Mesenchymal stem cell (in vitro differentiated cells and primary cell): ENCODE data around the gene NOTCH1.

Source experiments
- DNase-seq: peaks from one replicate; pipeline ENCODE4 v3.0.0-alpha.2; 2013
- H2AFZ ChIP-seq: one replicate; pipeline ENCODE4 v1.6.1; 2013; ENCODE audit warnings: low read depth, mild to moderate bottlenecking, control low read depth, inconsistent platforms, low read length, moderate library complexity
- H2AK5ac ChIP-seq: 2 replicates; pipeline ENCODE4 v1.6.1; 2013; ENCODE audit warnings: low read length, moderate library complexity, mild to moderate bottlenecking, inconsistent platforms; ENCODE audit not compliant: severe bottlenecking
- H2BK120ac ChIP-seq: one replicate; pipeline ENCODE4 v1.6.1; 2013; ENCODE audit warnings: low read depth, mild to moderate bottlenecking, inconsistent platforms, low read length, moderate library complexity
- H2BK12ac ChIP-seq, 2 experiments: one replicate each; pipeline ENCODE4 v1.6.1; 2013; ENCODE audit warnings: inconsistent platforms in 2 of 2, low read length in 2 of 2, mild to moderate bottlenecking in 2 of 2, moderate library complexity in 2 of 2, control low read depth in 1 of 2
- H2BK15ac ChIP-seq: one replicate; pipeline ENCODE4 v1.6.1; 2013; ENCODE audit warnings: mild to moderate bottlenecking, low read depth, inconsistent platforms; ENCODE audit not compliant: poor library complexity, severe bottlenecking
- H2BK5ac ChIP-seq: 2 replicates; pipeline ENCODE4 v1.6.1; 2013; ENCODE audit warnings: low read depth, mild to moderate bottlenecking, low read length, control low read depth, inconsistent platforms; ENCODE audit not compliant: poor library complexity, severe bottlenecking
- H3K14ac ChIP-seq, 2 experiments: one replicate each; pipeline ENCODE4 v1.6.1; 2013; ENCODE audit warnings: inconsistent platforms in 2 of 2, low read length in 2 of 2, control low read depth in 1 of 2, mild to moderate bottlenecking in 1 of 2, moderate library complexity in 1 of 2
- H3K18ac ChIP-seq, 2 experiments: one replicate each; pipeline ENCODE4 v1.6.1; 2013; ENCODE audit warnings: inconsistent platforms in 2 of 2, low read length in 2 of 2, control low read depth in 1 of 2, low read depth in 1 of 2, mild to moderate bottlenecking in 1 of 2
- H3K23ac ChIP-seq, 2 experiments: one replicate each; pipeline ENCODE4 v1.6.1; 2013; ENCODE audit warnings: inconsistent platforms in 2 of 2, low read length in 2 of 2, mild to moderate bottlenecking in 2 of 2, moderate library complexity in 2 of 2, control low read depth in 1 of 2
- H3K27ac ChIP-seq: 2 replicates; pipeline ENCODE4 v1.5.1; 2013; ENCODE audit warnings: mild to moderate bottlenecking, moderate library complexity, low read length, control low read depth, inconsistent platforms; ENCODE audit not compliant: poor library complexity, severe bottlenecking
- H3K27me3 ChIP-seq, 2 experiments: 2 replicates each; pipeline versions ENCODE4 v1.6.1 to v1.7.0; 2013; ENCODE audit warnings: low read length in 2 of 2, mild to moderate bottlenecking in 2 of 2, moderate library complexity in 2 of 2, control low read depth in 1 of 2, inconsistent platforms in 1 of 2; ENCODE audit not compliant: control insufficient read depth in 1 of 2, insufficient read depth in 1 of 2
- H3K36me3 ChIP-seq, 2 experiments: 2 replicates each; pipeline versions ENCODE4 v1.6.1 to v1.7.0; 2013; ENCODE audit warnings: low read length in 2 of 2, control low read depth in 1 of 2, inconsistent platforms in 1 of 2, low read depth in 1 of 2, mild to moderate bottlenecking in 1 of 2; ENCODE audit not compliant: insufficient read depth in 2 of 2, control insufficient read depth in 1 of 2
- H3K4ac ChIP-seq, 2 experiments: one replicate each; pipeline ENCODE4 v1.6.1; 2013; ENCODE audit warnings: inconsistent platforms in 2 of 2, low read length in 2 of 2, mild to moderate bottlenecking in 2 of 2, moderate library complexity in 2 of 2, control low read depth in 1 of 2, low read depth in 1 of 2
- H3K4me1 ChIP-seq: 2 replicates; pipeline ENCODE4 v1.6.1; 2013; ENCODE audit warnings: low read depth, low read length, control low read depth; ENCODE audit not compliant: control insufficient read depth, insufficient read depth
- H3K4me2 ChIP-seq: 2 replicates; pipeline ENCODE4 v1.6.1; 2013; ENCODE audit warnings: low read length, mild to moderate bottlenecking, inconsistent platforms; ENCODE audit not compliant: poor library complexity, severe bottlenecking
- H3K4me3 ChIP-seq, 2 experiments: 2 replicates each; pipeline versions ENCODE4 v1.5.1 to v1.7.0; 2013; ENCODE audit warnings: low read length in 2 of 2, mild to moderate bottlenecking in 2 of 2, control low read depth in 1 of 2, low read depth in 1 of 2; ENCODE audit not compliant: insufficient read depth in 1 of 2
- H3K79me1 ChIP-seq: replicated peaks from 2 replicates; pipeline ENCODE4 v1.6.1; 2013; ENCODE audit warnings: mild to moderate bottlenecking, control low read depth, low read length, inconsistent platforms; ENCODE audit not compliant: poor library complexity, severe bottlenecking
- H3K9ac ChIP-seq: 2 replicates; pipeline ENCODE4 v1.7.0; 2013; ENCODE audit warnings: mild to moderate bottlenecking, low read length, moderate library complexity
- H3K9me3 ChIP-seq: 2 replicates; pipeline ENCODE4 v1.7.0; 2013; ENCODE audit warnings: mild to moderate bottlenecking, low read length; ENCODE audit not compliant: control insufficient read depth
- H4K8ac ChIP-seq: one replicate; pipeline ENCODE4 v1.6.1; 2013; ENCODE audit warnings: inconsistent platforms, mild to moderate bottlenecking, low read length, moderate library complexity
- H4K91ac ChIP-seq: one replicate; pipeline ENCODE4 v1.6.1; 2013; ENCODE audit warnings: mild to moderate bottlenecking, low read length, inconsistent platforms
- WGBS: methylation state at CpG from one replicate; pipeline ENCODE4 v1.1.7; 2013; ENCODE audit warnings: mixed read lengths; 5-methylcytosine and 5-hydroxymethylcytosine counted together

The NOTCH1 gene

GRCh38 chr9:136531904-136532798 is 13.7 kb downstream of the NOTCH1 start:
- no peak overlapping the region for H3K4me3 ChIP-seq
- no peak overlapping the region for H2BK120ac ChIP-seq
- no peak overlapping the region for H3K23ac ChIP-seq
- H3K79me1 ChIP-seq, result peaks cover 74% of the 10 kb centered on the region
- no peak overlapping the region for H2AFZ ChIP-seq
- WGBS, result 93% methylated on average over 39 of the region's 39 CpGs
- H3K36me3 ChIP-seq, result peaks cover 0 to 76% of the 10 kb centered on the region in 2 experiments
- H2AK5ac ChIP-seq, result no peak overlapping the region
- H3K18ac ChIP-seq, result no peak overlapping the region
- no peak overlapping the region for H3K27ac ChIP-seq
- H3K4me2 ChIP-seq, result no peak overlapping the region
- H4K91ac ChIP-seq, result no peak overlapping the region
- H3K4ac ChIP-seq, result peak overlapping the region in 1 of 2 experiments; percentile 27
- peaks cover 54% of the 10 kb centered on the region for H3K4me1 ChIP-seq
- H4K8ac ChIP-seq, result no peak overlapping the region
- H3K9me3 ChIP-seq, result no peaks in the 10 kb centered on the region
- DNase-seq, result no peak
- no peak overlapping the region for H2BK12ac ChIP-seq
- H2BK5ac ChIP-seq, result no peak overlapping the region
- H3K27me3 ChIP-seq, result no peaks in the 10 kb centered on the region
- H3K14ac ChIP-seq, result no peak overlapping the region
- no peak overlapping the region for H3K9ac ChIP-seq
- H2BK15ac ChIP-seq, result no peak overlapping the region

GRCh38 chr9:136531186-136531903 is 14.5 kb downstream of the NOTCH1 start:
- Histone ChIP-seq H3K36me3 (peaks cover 0 to 72% of the 10 kb centered on the region in 2 experiments), H2AK5ac (no peak overlapping the region), H2BK12ac (peak overlapping the region in 1 of 2 experiments; percentile 6), H3K9me3 (no peaks in the 10 kb centered on the region), H3K4me3 (no peak overlapping the region), H3K14ac (no peak overlapping the region), H3K27me3 (no peaks in the 10 kb centered on the region), H3K79me1 (peaks cover 71% of the 10 kb centered on the region), H3K4me1 (peaks cover 62% of the 10 kb centered on the region), H2AFZ (no peak overlapping the region), H2BK5ac (no peak overlapping the region), H2BK120ac (no peak overlapping the region), H4K91ac (no peak overlapping the region), H2BK15ac (no peak overlapping the region), H3K23ac (peak overlapping the region in 1 of 2 experiments; percentile 9), H3K9ac (no peak overlapping the region), H3K18ac (no peak overlapping the region), H3K4me2 (no peak overlapping the region), H4K8ac (no peak overlapping the region), H3K27ac (no peak overlapping the region), H3K4ac (peak overlapping the region in 1 of 2 experiments; percentile 27)
- WGBS, result 91% methylated on average over 35 of the region's 37 CpGs
- no peak for DNase-seq

- Histone ChIP-seq H3K4me2 (no peak overlapping the region), H3K4me1 (peaks cover 70% of the 10 kb centered on the region), H3K23ac (peak overlapping the region in 1 of 2 experiments; percentile 9), H3K27ac (no peak overlapping the region), H3K36me3 (peaks cover 0 to 65% of the 10 kb centered on the region in 2 experiments), H2BK15ac (peak overlapping the region; percentile 12), H3K9ac (no peak overlapping the region), H2BK120ac (no peak overlapping the region), H3K4ac (no peak overlapping the region), H3K9me3 (no peaks in the 10 kb centered on the region), H3K4me3 (no peak overlapping the region), H3K14ac (no peak overlapping the region), H2BK5ac (no peak overlapping the region), H3K27me3 (no peaks in the 10 kb centered on the region), H2BK12ac (no peak overlapping the region), H4K8ac (no peak overlapping the region), H3K79me1 (peaks cover 66% of the 10 kb centered on the region), H3K18ac (no peak overlapping the region), H4K91ac (no peak overlapping the region), H2AFZ (no peak overlapping the region), H2AK5ac (no peak overlapping the region)
- no peak for DNase-seq
- 79% methylated on average over 18 of the region's 20 CpGs for WGBS
Observed at GRCh38 chr9:136530461-136531089, 15.3 kb downstream of the NOTCH1 start.
